ENCODE data around the gene EFCC1. TPM values are rescaled to one million over a fixed set of nuclear protein-coding genes. Genes with fewer than 3 reads are reported as not detected.

EFCC1 gene
- total RNA-seq, 1 experiment from 2014 or later: 1.0 TPM

- ChIA-PET POLR2A (interaction anchor here (1.0 kb wide), 1 partner anchor 14 kb away, joined by 3 read pairs; no protein-coding TSS in a partner anchor), CTCF (interaction anchor here (1.4 kb wide), 1 partner anchor 14 kb away, joined by 4 read pairs; no protein-coding TSS in a partner anchor), RAD21 (ENCODE audit: low non-redundant PET in 1 of 2, low total read pairs in 2 of 2, uncharacterized antibody in 2 of 2, unreplicated experiment in 2 of 2) (no interaction called here)
- Histone ChIP-seq H3K79me2 (ENCODE audit: insufficient read depth, low read length) (no peaks in the 10 kb centered on the region), H3K9ac (ENCODE audit: low read length) (no peak overlapping the region), H3K9me2 (ENCODE audit: insufficient read depth) (no peaks in the 10 kb centered on the region), H3K4me3 (replicated peaks in 1 of 2; ENCODE audit: low read depth in 1 of 2, low read length in 2 of 2) (no peak overlapping the region), H2AFZ (ENCODE audit: low read depth, low read length, poor library complexity, severe bottlenecking) (no peak overlapping the region), H4K20me1 (ENCODE audit: insufficient read depth) (no peaks in the 10 kb centered on the region), H3K4me2 (ENCODE audit: low read length) (no peak overlapping the region), H3K4me1 (ENCODE audit: control insufficient read depth in 1 of 2, insufficient read depth in 2 of 2, low read length in 2 of 2) (peaks cover 11 to 16% of the 10 kb centered on the region in 2 experiments), H3K27ac (ENCODE audit: low read depth, low read length) (no peak overlapping the region), H3K27me3 (ENCODE audit: insufficient read depth, low read length) (no peaks in the 10 kb centered on the region), H3K9me3 (ENCODE audit: control insufficient read depth in 1 of 2, insufficient read depth in 1 of 2, low read depth in 1 of 2, low read length in 2 of 2) (no peaks in the 10 kb centered on the region), H3K36me3 (ENCODE audit: control insufficient read depth in 1 of 2, insufficient read depth in 2 of 2, low read length in 2 of 2) (no peaks in the 10 kb centered on the region)
- intact Hi-C loops (cut with micrococcal nuclease): no loop called here
- TF ChIP-seq SIN3A (IDR thresholded peaks at IDR 0.05; ENCODE audit: low read depth) (no peak), ELF1 (IDR thresholded peaks at IDR 0.05; ENCODE audit: borderline replicate concordance, low read depth) (no peak), FOSL1 (IDR thresholded peaks at IDR 0.05; ENCODE audit: low read depth) (no peak), YY1 (IDR thresholded peaks at IDR 0.05; ENCODE audit: extremely low read depth, insufficient replicate concordance, low read depth, low read length) (no peak)
- peak; percentile 58 for ATAC-seq
- no peak for DNase-seq (ENCODE audit: low read depth, low spot score)
- no TSS peak for BruUV-seq (replicated peaks)
Measured at GRCh38 chr3:129013491-129013891, 12.4 kb downstream of the EFCC1 start.

- Histone ChIP-seq H4K20me1 (ENCODE audit: insufficient read depth) (no peaks in the 10 kb centered on the region), H3K27me3 (ENCODE audit: insufficient read depth, low read length) (no peaks in the 10 kb centered on the region), H2AFZ (ENCODE audit: low read depth, low read length, poor library complexity, severe bottlenecking) (no peak overlapping the region), H3K4me1 (ENCODE audit: control insufficient read depth in 1 of 2, insufficient read depth in 2 of 2, low read length in 2 of 2) (peaks cover 11 to 16% of the 10 kb centered on the region in 2 experiments), H3K36me3 (ENCODE audit: control insufficient read depth in 1 of 2, insufficient read depth in 2 of 2, low read length in 2 of 2) (no peaks in the 10 kb centered on the region), H3K79me2 (ENCODE audit: insufficient read depth, low read length) (no peaks in the 10 kb centered on the region), H3K27ac (ENCODE audit: low read depth, low read length) (no peak overlapping the region), H3K4me3 (replicated peaks in 1 of 2; ENCODE audit: low read depth in 1 of 2, low read length in 2 of 2) (no peak overlapping the region), H3K9me3 (ENCODE audit: control insufficient read depth in 1 of 2, insufficient read depth in 1 of 2, low read depth in 1 of 2, low read length in 2 of 2) (no peaks in the 10 kb centered on the region), H3K4me2 (ENCODE audit: low read length) (no peak overlapping the region), H3K9me2 (ENCODE audit: insufficient read depth) (no peaks in the 10 kb centered on the region), H3K9ac (ENCODE audit: low read length) (no peak overlapping the region)
- BruUV-seq (replicated peaks): no TSS peak
- RAD21 ChIA-PET (ENCODE audit: low non-redundant PET in 1 of 2, low total read pairs in 2 of 2, uncharacterized antibody in 2 of 2, unreplicated experiment in 2 of 2): no interaction called here
- ATAC-seq: no peak
- intact Hi-C loops (cut with micrococcal nuclease): no loop called here
- CTCF ChIA-PET: interaction anchor here (0.5 kb wide), 1 partner anchor 24 kb away, joined by 3 read pairs; no protein-coding TSS in a partner anchor
- POLR2A ChIA-PET: interaction anchor here (1.0 kb wide), 1 partner anchor 13 kb away, joined by 3 read pairs; no protein-coding TSS in a partner anchor
- no peak for DNase-seq (ENCODE audit: low read depth, low spot score)
- TF ChIP-seq YY1 (IDR thresholded peaks at IDR 0.05; ENCODE audit: extremely low read depth, insufficient replicate concordance, low read depth, low read length): no peak
- no peak for TF ChIP-seq ATF3 (IDR thresholded peaks at IDR 0.05)
- no peak for TF ChIP-seq REST (IDR thresholded peaks at IDR 0.05; ENCODE audit: low read depth)
- TF ChIP-seq CEBPB (IDR thresholded peaks at IDR 0.05; ENCODE audit: low read depth): no peak
- TF ChIP-seq POLR2A (IDR thresholded peaks at IDR 0.05; ENCODE audit: borderline replicate concordance, extremely low read depth, insufficient read depth, insufficient read length): no peak
- no peak for TF ChIP-seq JUND (IDR thresholded peaks at IDR 0.05)
- no peak for TF ChIP-seq EZH2phosphoT487 (IDR thresholded peaks at IDR 0.05; ENCODE audit: borderline replicate concordance)
- TF ChIP-seq MAX (IDR thresholded peaks at IDR 0.05): no peak
- TF ChIP-seq FOSL1 (IDR thresholded peaks at IDR 0.05; ENCODE audit: low read depth): no peak
- no peak for TF ChIP-seq ZNF274 (IDR thresholded peaks at IDR 0.05; ENCODE audit: low read depth, low read length)
- TF ChIP-seq SIN3A (IDR thresholded peaks at IDR 0.05; ENCODE audit: low read depth): no peak
- TF ChIP-seq ZFX (IDR thresholded peaks at IDR 0.05): no peak
- no peak for TF ChIP-seq RAD21 (IDR thresholded peaks at IDR 0.05; ENCODE audit: low read depth)
- no peak for TF ChIP-seq SP1 (IDR thresholded peaks at IDR 0.05; ENCODE audit: low read depth)
- TF ChIP-seq TCF7L2 (IDR thresholded peaks at IDR 0.05; ENCODE audit: borderline replicate concordance, extremely low read depth, insufficient read depth, insufficient read length): no peak
- TF ChIP-seq CBX3 (IDR thresholded peaks at IDR 0.05; ENCODE audit: low read depth): no peak
- no peak for TF ChIP-seq EGR1 (IDR thresholded peaks at IDR 0.05; ENCODE audit: low read depth)
- TF ChIP-seq EZH2 (IDR thresholded peaks at IDR 0.05): no peak
Measured at GRCh38 chr3:129014148-129014547, 13.0 kb downstream of the EFCC1 start.
